HG03432 (cell line): ENCODE measurements around the gene DDX3X.
"Not testable (repeated sequence)": the region's sequence is repeated elsewhere in the genome, so short reads cannot be mapped to it uniquely, and the experiment has no call there.

Experiments used
- ATAC-seq: cut with Tn5 transposase; IDR thresholded peaks from one replicate; pipeline ENCODE4 v1.9.1; 2021; ENCODE audit warnings: mild to moderate bottlenecking, moderate library complexity; ENCODE audit not compliant: unreplicated experiment

Gene DDX3X

DNA sequence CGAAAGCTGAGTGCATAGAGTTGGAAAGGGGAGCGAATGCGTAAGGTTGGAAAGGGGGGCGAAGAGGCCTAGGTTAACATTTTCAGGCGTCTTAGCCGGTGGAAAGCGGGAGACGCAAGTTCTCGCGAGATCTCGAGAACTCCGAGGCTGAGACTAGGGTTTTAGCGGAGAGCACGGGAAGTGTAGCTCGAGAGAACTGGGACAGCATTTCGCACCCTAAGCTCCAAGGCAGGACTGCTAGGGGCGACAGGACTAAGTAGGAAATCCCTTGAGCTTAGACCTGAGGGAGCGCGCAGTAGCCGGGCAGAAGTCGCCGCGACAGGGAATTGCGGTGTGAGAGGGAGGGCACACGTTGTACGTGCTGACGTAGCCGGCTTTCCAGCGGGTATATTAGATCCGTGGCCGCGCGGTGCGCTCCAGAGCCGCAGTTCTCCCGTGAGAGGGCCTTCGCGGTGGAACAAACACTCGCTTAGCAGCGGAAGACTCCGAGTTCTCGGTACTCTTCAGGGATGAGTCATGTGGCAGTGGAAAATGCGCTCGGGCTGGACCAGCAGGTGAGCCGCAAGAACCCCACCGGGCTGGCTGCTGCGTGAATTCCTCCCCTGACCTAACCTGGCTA lies at the start of gene DDX3X:
TSS of gene DDX3X (plus strand) at position 419 of the 619 bp plus-strand sequence. CDS start at position 510, 91 bp downstream.
- ATAC-seq = peak; percentile 57

DNA sequence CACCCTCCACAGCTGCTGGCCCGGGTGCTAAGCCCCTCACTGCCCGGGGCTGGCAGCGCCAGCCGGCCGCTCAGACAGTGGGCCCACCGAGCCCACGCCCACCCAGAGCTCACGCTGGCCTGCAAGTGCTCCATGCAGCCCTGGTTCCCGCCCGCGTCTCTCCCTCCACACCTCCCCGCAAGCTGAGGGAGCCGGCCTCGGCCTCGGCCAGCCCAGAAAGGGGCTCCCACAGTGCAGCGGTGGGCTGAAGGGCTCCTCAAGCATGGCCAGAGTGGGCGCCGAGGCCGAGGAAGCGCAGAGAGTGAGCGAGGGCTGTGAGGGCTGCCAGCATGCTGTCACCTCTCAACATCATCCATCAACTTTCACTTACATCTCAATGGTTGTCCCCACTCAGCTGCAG lies 48.0 kb upstream of the DDX3X start:
- not testable (repeated sequence) for ATAC-seq

DNA sequence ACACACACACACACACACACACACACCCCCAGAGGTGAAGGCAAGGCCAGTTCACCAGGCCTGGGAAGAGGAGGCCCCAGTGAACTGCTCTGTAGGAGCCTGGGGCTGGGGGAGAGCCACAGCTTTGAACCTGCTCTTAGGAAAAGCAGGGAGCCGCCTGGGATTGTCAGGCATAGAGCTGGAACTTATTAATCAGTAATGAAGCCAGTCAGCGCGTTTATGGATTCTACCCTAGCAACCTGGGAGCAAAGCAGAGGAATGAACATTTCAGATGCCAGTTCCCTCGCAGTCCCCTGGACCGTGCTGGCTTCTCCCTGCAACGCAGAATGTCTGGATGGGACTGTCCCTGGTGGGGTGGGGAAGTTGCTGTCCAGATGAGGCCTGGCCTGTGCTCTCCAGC lies 45.3 kb upstream of the DDX3X start:
- no peak for ATAC-seq

DNA sequence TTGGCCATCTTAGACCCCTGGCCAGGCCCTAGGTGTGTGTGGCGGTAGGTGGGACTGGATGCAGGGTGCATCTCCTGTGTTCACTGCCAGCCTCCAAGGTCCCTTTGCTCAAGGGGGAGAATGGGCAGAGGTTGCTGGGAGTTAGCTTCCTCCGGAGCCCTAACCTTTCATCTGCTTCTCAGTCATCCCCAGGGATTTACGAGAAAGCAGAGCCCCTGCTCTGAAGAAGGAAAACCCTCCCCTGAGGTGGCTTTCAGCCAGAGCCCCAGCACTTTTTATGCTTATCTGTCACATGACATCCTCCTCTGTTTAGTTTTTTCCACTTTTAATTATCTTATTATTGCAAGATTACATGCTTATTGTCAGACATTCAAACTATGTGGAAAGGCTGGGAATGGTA lies 44.9 kb upstream of the DDX3X start:
- no peak for ATAC-seq

DNA sequence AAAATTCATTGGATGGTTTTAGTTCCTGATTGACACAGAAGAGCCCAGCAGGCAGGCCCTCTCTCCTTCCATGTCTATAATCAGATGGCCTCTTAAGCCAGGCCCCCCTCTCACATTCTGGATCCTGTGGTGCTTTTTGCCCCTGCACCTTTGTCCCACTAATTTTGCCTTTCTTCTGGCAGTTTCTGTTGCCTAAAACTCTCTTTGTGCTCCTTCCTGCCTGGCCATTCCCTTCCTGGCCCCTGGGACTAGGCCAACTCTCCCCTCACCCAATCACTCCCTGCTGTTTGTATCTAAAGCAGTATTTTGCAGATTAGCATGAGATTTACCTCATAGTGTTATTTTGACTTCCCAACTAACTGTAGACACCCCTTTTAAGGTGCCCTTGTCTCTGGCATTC lies 42.7 kb upstream of the DDX3X start:
- no peak for ATAC-seq

DNA sequence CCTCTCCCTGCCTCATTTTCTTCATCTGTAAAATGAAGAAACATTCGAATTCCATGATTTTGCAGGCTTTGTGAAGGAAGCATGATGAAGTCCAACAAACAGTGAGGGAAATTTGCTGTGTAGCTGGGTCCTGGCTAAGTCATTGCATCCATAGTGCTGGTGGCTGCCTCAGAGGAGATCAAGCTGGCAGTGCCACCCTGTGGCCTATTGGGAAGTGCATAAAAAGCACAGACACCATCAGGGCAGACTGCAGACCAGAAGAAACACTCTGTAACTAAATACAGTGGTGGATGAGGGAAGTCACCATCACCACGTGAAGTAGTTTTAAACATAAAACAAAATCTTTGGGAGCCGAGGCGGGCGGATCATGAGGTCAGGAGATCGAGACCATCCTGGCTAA lies 40.7 kb upstream of the DDX3X start:
- no peak for ATAC-seq

DNA sequence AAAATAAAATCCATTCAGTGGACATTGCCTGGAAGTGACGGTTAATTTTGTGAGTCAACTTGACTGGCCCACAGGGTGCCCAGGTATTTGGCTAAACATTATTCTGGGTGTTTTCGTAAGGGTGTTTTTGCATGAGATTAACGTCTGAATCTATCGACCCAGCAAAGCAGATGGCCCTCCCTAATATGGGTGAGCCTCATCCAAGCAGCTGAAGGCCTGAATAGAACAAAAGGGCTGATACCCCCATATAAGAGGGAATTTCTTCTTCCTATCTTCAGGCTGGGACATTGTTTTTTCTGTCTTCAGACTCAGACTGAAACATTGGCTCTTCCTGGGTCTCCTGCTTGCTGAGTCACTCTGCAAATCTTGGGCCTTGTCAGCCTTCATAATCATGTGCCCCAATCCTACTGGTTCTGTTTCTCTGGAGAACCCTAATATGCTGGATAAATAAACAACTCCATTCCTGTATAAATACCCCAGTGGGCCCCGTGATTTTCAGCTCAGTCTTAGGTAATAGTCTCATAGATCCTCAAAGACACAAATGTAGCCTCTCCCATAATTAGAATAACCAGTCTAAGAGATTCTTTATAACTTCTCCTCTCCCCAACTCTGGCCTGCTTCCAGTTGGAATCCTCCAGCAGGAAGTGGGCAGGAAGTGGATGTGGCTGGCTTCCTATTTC lies 33.1 kb upstream of the DDX3X start:
- no peak for ATAC-seq

DNA sequence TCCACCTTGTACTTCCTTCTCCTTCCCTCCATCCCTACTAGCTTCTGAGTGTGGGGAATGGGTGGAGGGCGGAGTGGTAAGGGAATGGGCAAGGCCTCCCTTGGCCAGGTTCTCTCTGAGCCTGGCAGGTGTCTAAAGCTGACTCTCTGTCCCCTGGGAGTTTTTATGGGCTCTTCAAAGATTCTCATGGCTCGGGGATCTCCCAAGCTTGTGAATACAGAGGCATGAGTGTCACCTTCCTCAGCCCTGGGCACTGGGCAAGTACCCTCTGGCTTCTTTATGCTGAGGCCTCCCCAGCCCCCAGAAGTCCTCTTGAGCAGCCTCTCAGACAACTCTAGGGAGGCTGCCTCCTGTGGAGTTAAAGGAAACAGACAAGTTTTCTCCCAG lies 32.5 kb upstream of the DDX3X start:
- no peak for ATAC-seq

DNA sequence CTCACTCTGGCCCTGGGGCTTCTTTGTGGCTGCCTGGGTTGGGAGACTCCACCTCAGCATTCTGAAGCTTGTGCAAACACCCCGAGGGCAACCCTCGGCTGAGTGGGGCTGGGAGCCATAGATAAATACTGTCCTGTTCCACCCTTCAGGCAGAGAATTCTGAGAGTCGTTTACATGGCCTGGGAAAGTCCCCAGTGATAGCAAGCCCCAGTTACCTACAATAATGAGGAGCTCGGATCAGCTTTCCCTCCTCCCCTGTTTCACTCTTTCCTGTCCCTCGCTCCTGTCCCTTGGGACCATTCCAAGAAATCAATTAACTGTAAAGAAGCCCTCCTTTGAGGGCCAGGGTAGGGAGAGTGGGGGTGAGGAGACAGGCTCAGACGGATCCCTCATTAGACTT lies 31.6 kb upstream of the DDX3X start:
- no peak for ATAC-seq

DNA sequence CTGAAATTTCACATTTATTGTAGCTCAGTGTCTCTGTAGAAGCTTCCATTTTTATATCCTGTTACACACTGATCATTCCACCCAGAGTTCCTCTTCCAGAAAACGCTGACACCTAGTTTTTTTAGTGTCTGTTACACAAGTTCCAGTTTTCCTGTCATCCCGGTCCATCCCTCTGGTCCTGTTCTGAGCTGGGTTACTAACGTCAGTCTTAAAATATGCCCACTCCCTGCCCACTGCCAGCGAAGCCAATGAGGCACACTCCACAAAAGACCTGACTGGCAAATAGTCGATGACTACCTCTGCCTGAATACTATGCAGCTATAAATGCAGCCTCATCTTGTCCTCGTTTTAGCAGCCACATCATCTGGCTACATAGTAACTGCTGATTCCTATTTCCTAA lies 30.9 kb upstream of the DDX3X start:
- ATAC-seq = no peak

DNA sequence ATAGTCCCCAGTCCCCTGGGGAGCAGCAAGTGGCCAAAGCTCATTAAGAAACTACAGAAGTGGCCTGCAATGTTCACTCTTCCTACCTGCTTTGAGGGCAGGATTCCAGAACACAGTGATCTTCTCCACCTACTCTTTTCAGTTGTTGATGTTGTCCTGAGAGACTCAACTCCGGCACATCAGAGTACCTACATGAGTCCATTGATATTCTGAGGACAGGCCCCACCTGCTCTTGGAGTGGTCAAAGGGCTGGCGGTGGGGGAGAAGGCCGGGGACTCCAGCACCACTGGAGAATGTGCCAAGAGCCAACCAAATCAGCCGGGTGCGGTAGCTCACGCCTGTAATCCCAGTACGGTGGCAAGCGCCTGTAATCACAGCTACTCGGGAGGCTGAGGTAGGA lies 29.8 kb upstream of the DDX3X start:
- no peak for ATAC-seq

DNA sequence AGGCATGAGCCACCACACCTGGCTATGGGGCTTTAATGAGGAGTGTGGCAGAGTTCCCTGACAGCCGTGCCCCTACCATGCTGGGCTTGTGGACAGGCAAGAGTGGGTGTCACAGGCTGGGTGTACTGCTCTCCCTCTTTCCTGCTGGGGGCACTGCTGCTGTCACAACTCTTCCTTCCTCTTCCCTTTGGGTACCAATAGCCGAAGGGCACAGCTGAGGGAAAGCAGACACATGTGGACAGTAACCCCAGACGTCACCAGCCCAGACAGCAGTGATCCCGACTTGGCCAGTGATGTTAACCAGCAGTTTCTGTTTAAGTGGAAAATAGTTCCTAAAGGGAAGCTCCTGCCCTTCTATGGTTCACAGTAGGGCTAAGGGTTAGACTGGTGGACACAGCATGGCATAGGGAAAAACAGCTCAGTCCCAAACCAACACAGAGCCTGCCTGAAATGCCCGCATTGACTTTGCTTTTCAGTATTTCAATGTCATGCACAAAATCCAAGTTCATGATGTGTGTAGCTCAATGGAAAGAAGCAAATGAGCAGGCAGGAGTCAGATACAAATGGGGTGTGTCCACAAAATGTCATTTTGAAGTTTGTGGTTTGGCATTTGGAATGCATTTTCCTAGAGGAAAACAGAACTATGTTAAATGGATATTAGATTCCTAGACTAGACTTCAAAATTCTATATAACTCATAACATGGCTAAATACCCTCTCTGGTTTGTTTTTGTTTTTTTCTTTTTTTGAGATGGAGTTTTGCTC lies 24.9 kb upstream of the DDX3X start:
- ATAC-seq = no peak

DNA sequence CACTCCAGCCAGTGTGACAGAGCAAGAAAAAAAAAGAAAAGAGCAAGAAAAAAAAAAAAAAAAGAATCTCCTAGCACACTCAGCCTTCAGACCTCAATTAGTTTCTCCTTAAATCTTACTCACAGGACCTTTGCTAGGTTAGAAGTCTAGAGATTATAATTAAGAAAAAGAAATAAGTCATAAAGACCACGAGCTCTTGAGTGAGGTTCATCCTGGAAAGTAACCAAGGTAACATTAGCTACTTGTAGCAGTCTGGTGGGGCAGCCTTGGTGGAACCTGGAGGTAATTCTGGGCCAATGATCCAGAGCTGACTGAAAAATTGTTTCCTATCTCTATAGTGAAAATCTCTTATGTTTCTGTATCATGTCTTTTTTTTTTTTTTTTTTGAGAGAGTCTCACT lies 21.2 kb upstream of the DDX3X start:
- no peak for ATAC-seq

DNA sequence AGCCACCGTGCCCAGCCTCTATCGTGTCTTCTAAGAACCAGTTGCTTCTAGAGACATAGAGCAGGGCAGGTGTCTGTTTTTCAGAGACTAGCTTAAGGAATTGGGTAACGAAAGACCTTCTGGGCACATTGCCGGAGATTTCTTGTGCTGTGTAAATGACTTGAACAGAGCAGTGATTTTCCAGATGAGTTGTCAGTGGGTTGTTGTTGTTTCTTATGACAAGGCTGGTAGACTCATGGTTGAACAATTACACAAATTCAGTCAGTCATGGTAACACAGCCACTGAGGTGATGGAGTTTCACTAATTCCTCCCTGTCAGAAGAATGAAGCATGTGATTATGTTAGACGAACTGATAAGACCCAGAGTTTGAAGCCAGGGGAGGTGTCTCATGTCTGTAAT lies 20.5 kb upstream of the DDX3X start:
- no peak for ATAC-seq

DNA sequence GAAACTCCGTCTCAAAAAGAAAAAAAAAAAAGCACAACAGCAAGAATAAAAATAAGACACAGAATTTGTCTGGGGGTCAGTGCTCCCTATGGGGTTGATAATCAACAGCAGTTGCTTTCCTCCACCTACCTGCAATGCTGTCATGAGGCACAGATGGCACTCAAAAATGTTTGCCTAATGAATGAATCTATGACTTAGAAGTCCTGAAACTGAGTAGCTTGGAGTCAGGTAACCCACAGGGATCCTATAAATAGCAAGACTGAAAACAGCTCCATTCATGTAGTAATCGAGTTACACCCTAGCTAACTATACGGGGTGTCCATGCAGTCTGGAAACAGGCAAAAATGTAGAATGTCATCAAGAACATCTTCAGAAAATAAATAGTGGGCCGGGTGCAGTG lies 19.8 kb upstream of the DDX3X start:
- ATAC-seq = no peak

DNA sequence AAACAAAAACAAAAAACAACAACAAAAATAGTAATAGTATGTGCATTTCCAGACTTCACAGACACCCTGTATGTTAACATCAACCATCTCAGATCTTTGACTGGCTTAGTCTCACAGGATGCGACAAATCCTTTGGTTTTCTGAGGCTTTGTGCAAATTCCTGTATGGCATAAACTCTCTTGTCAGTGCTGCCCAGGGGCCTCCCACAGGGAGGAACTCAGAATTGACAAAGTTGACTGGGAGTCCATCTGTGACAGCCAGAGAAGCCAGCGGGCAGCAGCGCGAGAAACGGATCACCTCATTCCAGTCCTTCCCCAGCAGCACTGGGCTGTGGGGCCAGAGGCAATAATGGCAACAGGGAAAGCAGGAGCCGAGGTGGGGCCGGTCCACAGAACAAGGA lies 19.1 kb upstream of the DDX3X start:
- no peak for ATAC-seq

DNA sequence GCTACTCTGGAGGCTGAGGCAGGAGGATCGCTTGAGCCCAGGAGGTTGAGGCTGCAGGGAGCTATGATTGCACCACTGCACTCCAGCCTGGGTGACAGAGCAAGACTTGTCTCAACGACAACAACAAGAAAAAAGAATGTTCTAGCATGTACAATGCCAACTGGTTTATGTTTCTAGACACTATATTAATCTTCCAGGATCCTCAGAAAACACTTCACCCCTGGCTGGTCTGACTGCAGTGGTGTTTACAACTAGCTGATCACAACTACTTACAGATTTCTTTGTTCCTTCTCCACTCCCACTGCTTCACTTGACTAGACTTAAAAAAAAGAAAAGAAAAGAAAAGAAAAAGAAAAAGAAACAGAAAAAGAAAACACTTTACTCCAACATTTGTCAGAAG lies 17.7 kb upstream of the DDX3X start:
- ATAC-seq = not testable (repeated sequence)

DNA sequence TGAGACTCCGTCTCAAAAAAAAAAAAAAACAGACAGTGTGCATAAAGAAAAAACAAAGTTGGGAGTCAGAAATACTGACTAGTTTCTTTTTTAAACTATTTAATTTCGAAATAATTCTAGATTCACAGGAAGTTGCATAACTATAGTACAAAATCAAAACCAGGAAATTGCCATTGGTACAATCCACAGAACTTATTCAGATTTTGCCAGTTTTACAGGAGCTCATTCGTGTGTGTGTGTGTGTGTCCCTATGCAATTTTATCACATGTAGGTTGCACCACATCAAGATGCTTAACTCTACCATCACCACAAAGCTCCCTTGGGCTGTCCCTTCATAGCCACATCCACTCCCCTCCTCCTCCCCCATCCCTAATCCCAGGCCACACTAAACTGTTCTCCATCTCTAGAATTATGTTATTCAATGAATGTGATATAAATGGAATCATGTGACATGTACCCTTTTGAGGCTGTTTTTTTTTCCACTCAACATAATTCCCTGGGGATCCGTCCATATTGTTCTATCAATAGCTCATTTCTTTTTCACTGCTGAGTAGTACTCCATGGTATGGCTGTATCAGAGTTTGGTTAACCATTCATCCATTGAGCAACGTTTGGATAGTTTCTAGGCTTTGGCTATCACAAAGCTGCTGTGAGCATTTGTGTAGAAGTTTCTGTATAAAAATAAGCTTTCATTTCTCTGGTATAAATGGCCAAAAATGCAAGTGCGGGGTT lies 16.3 kb upstream of the DDX3X start:
- no peak for ATAC-seq

DNA sequence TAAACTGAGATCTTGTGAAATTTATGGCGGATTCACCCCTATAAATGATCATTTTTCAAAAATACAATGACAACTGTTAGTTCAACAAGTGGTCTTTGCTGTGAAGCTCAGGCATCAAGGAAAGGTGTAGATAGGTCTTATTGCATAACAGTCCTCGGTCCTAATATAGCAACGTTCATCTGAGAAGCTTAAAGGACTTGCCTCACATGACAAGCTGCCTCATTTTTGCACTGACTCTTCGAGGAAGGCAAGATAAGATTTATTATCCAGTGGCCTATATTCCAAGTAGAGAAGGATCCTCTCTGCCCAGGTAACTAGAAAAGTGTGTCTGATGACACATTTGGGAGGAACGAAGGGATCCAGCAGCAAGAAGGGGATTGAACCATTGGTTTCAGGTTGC lies 13.6 kb upstream of the DDX3X start:
- ATAC-seq = no peak

DNA sequence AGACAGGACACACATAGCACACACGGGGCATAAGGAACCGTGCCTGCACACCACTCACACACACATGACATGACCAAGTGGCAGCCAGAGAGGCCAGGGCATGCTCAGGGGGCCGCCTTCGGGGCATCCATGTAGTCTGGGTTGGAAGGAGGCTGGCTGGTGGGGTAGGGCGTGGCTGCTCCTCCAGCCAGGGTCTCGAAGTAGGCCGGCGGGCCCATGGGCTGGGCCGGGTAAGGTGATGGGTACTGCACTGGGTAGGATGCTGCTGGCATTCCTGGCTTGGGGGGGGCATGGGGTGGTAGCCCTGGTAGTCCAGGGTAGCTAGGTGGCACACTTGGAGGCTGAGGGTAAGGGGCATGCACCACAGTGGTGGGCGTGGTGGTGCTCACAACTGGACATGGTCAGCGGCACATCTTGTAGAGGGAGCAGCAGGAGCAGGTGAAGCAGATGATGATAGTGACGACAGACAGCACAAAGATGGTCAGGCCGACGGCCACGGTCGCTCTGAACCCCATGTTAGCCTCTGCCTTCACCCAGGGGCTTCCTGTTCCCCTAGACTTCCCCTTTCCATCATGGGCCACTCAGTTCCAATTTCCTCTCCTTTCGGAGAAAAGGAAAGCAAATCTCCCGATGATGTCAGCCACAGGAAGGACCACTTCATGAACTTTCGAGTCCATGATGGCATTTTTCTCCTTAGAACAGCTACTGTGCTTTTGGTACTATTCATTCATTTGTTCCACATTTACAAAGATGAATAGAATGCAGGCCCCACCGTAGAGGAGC lies 10.9 kb upstream of the DDX3X start:
- ATAC-seq = no peak

DNA sequence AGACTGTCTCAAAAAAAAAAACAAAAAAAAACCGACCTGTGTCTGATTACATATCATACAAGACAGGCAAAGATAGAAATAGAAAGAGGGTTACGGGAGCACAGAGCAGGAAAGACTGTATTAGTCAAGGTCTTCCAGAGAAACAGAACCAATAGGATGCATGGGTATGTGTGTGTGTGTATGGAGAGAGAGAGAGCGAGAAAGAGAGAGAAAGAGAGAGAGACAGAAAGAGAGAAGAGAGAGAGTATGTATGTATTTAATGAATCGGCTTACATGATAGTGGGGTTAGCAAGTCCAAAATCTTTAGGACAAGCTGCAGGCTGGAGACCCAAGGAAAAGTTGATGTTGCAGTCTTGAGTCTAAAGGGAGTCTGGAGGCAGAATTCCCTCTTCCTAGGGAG lies 7.5 kb upstream of the DDX3X start:
- ATAC-seq = no peak
